Activated CD8-positive, alpha-beta memory T cell treated with anti-CD3 and anti-CD28 coated beads, Interleukin-2, amount 10 ng/mL, durations not matched to agents 7 days and 5 days (primary cell): ENCODE results near the gene TAS2R41. TPM values are rescaled to one million over a fixed set of nuclear protein-coding genes. Genes with fewer than 3 reads are reported as not detected.
"Not testable (repeated sequence)": the region's sequence is repeated elsewhere in the genome, so short reads cannot be mapped to it uniquely, and the experiment has no call there.

Experiments used
- ATAC-seq: fragments of 150-1000 bp; cut with Tn5 transposase; one replicate; pipeline ENCODE4 v1.10.0; 2021; ENCODE audit warnings: moderate library complexity
- CTCF ChIA-PET: fragments of 350-600 bp; sonication (Branson Sonifier 250); formaldehyde crosslinking; loops from one replicate; lab custom pipeline; 2021; ENCODE audit warnings: antibody characterized with exemption; lab: Charles Lee
- DNase-seq: peaks from one replicate; pipeline ENCODE4 v3.0.0-alpha.2; 2020
- H3K27ac Mint-ChIP-seq: one replicate; pipeline ENCODE4 v1.8.0; 2021; ENCODE audit warnings: mild to moderate bottlenecking, mixed read lengths
- H3K27me3 Mint-ChIP-seq: one replicate; pipeline ENCODE4 v1.8.0; 2021; ENCODE audit warnings: mixed read lengths
- H3K36me3 Mint-ChIP-seq: one replicate; pipeline ENCODE4 v1.8.0; 2021; ENCODE audit warnings: mild to moderate bottlenecking, mixed read lengths
- H3K4me1 Mint-ChIP-seq: one replicate; pipeline ENCODE4 v1.8.0; 2021; ENCODE audit warnings: mixed read lengths
- H3K4me3 Mint-ChIP-seq: one replicate; pipeline ENCODE4 v1.8.0; 2021; ENCODE audit warnings: mild to moderate bottlenecking, moderate library complexity, mixed read lengths
- H3K9me3 Mint-ChIP-seq: one replicate; pipeline ENCODE4 v1.8.0; 2022; ENCODE audit warnings: low read depth, mixed read lengths
- total RNA-seq, 2 experiments: library from RNA; stranded (reverse); gene quantifications; one replicate each; pipeline ENCODE4 v1.2.3, GENCODE V29; 2021

The TAS2R41 gene
- total RNA-seq, 2 experiments from 2014 or later = not detected

DNA sequence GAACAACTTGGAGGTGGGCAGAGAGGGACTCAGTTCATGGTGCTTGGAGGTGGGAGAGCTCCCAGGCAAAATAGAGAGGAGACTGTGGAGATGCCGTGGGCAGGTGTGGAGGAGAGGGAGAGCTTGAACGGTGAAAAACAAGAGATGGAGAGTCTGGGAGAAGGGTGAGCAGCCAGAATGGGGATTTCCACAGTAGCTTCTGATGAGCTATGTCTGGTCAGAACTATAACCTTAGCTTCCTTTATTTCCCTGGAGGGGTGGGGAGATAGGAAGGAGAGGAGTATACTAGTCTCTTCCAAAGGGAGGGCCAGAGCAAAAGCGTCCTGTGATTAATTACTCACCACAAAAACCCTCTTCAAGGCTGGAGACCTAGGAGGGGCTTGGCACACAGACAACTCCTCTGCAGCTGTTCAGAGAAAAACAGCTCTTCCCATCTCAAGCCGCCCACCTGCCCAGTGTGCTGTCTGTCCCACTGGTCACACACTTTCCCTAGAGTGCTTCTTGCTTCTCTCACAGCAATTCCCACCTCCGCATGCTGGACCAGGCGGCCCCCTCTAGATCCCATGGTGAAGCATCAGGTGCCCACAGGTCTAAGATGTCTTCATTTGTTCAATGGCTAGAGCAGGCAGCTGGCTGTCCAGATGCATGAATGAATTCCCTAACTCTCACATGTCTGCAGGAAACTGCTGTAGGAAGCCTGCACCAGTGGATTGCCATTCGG lies 41.9 kb downstream of the TAS2R41 start:
- CTCF ChIA-PET = no interaction called here
- ATAC-seq = no peak
- H3K27ac Mint-ChIP-seq = no peak overlapping the region
- DNase-seq = no peak
- peaks cover 7% of the 10 kb centered on the region for H3K27me3 Mint-ChIP-seq
- H3K36me3 Mint-ChIP-seq = no peaks in the 10 kb centered on the region
- no peak overlapping the region for H3K4me3 Mint-ChIP-seq
- H3K4me1 Mint-ChIP-seq = no peaks in the 10 kb centered on the region
- no peaks in the 10 kb centered on the region for H3K9me3 Mint-ChIP-seq

GRCh38 chr7:143522309-143522916 lies 44.7 kb downstream of the TAS2R41 start:
- DNase-seq, H3K36me3 Mint-ChIP-seq, H3K27ac Mint-ChIP-seq, CTCF ChIA-PET, H3K9me3 Mint-ChIP-seq, H3K27me3 Mint-ChIP-seq, H3K4me1 Mint-ChIP-seq, H3K4me3 Mint-ChIP-seq, ATAC-seq: not testable (repeated sequence)

Other genes with a start within 250 kb of the TAS2R41 start
- gene GSTK1, start 214.4 kb upstream of the TAS2R41 start, total RNA-seq = 100 to 1,000 TPM; 335 to 436 TPM
- 1 to 10 TPM in 1 of 2 experiments, under 1 TPM in 1; 0.41 to 1.7 TPM for gene TMEM139, start 192.9 kb upstream of the TAS2R41 start, total RNA-seq
- 100 to 1,000 TPM; 117 to 129 TPM for gene CASP2, start 189.5 kb upstream of the TAS2R41 start, total RNA-seq
- under 1 TPM; 0.09 TPM for gene CLCN1, start 161.8 kb upstream of the TAS2R41 start, total RNA-seq
- gene FAM131B, start 115.2 kb upstream of the TAS2R41 start, total RNA-seq = 1 to 10 TPM; 2.3 to 2.6 TPM
- 100 to 1,000 TPM; 173 to 212 TPM for gene ZYX, start 96.5 kb upstream of the TAS2R41 start, total RNA-seq
- gene EPHA1, start 69.0 kb upstream of the TAS2R41 start, total RNA-seq = 1 to 10 TPM in 1 of 2 experiments, under 1 TPM in 1; 0.47 to 1.6 TPM
- gene TAS2R60, start 34.4 kb upstream of the TAS2R41 start, total RNA-seq = not detected
- not detected for gene CTAGE15, start 93.9 kb downstream of the TAS2R41 start, total RNA-seq
- gene TCAF2, start 143.1 kb downstream of the TAS2R41 start, total RNA-seq = 10 to 100 TPM; 20.8 to 24.6 TPM